Measurements from ENCODE around the gene ZBTB20.

DNA sequence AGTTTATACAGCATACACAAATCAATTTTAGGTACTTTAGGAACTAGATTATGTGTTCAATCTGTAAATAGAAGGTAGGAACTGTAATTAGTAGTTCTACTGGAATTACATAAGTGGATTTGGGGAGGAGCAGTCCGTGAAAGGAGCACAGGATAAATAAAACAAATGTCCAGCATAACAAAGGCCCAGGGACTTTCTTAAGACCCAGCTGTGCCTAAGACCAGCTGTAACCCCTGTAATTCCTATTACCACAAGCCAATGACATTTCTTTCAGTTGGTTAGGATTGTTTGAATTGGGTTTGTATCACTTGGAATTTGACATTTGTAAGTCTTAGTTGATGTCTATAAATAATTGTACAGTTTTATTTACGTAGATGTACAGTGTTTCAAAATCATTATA, 4.8 kb upstream of the ZBTB20 start:
- TF ChIP-seq BMI1 (IDR thresholded peaks at IDR 0.05; ENCODE audit: borderline replicate concordance) (no peak), POLR2AphosphoS5 (IDR thresholded peaks at IDR 0.05; ENCODE audit: low read length) (no peak), MEF2A (IDR thresholded peaks at IDR 0.05; ENCODE audit: insufficient read depth, low read depth, low read length) (no peak), ZNF24 (IDR thresholded peaks at IDR 0.05) (no peak), MTA3 (IDR thresholded peaks at IDR 0.05; ENCODE audit: borderline replicate concordance, low read length) (no peak)
- TF ChIP-seq, protein P1, sequence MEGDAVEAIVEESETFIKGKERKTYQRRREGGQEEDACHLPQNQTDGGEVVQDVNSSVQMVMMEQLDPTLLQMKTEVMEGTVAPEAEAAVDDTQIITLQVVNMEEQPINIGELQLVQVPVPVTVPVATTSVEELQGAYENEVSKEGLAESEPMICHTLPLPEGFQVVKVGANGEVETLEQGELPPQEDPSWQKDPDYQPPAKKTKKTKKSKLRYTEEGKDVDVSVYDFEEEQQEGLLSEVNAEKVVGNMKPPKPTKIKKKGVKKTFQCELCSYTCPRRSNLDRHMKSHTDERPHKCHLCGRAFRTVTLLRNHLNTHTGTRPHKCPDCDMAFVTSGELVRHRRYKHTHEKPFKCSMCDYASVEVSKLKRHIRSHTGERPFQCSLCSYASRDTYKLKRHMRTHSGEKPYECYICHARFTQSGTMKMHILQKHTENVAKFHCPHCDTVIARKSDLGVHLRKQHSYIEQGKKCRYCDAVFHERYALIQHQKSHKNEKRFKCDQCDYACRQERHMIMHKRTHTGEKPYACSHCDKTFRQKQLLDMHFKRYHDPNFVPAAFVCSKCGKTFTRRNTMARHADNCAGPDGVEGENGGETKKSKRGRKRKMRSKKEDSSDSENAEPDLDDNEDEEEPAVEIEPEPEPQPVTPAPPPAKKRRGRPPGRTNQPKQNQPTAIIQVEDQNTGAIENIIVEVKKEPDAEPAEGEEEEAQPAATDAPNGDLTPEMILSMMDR (IDR thresholded peaks at IDR 0.05 in 2 of 3, conservative IDR thresholded peaks at IDR 0.05 in 1 of 3; ENCODE audit: control insufficient read depth in 2 of 3, extremely low read depth in 1 of 3, insufficient read depth in 1 of 3, low read depth in 3 of 3, low read length in 3 of 3): no peak
